Measurements from ENCODE around the gene P3H4. TPM values are rescaled to one million over a fixed set of nuclear protein-coding genes. Genes with fewer than 3 reads are reported as not detected.

P3H4 gene
- total and polyA plus RNA-seq, 2 donors, result 4.1 to 4.8 TPM

GRCh38 chr17:41823141-41823524, 11.4 kb upstream of the P3H4 start:
- H3K27me3 ChIP-seq (ENCODE audit: control insufficient read depth in 2 of 2, insufficient read depth in 1 of 2, low read length in 1 of 2), result no peaks in the 10 kb centered on the region
- 97% methylated on average over 1 of the region's 1 CpG for WGBS
- H3K4me3 ChIP-seq (ENCODE audit: low read length in 2 of 2), result no peak overlapping the region
- H3K4me1 ChIP-seq (ENCODE audit: control insufficient read depth in 2 of 2, insufficient read depth in 2 of 2, low read length in 2 of 2), result no peaks in the 10 kb centered on the region
- H3K36me3 ChIP-seq (ENCODE audit: control insufficient read depth in 2 of 2, insufficient read depth in 2 of 2, low read length in 1 of 2), result peaks cover 3% of the 10 kb centered on the region in 2 donors
- no peaks in the 10 kb centered on the region for H3K9me3 ChIP-seq (ENCODE audit: control insufficient read depth in 2 of 2, insufficient read depth in 1 of 2, low read length in 1 of 2)
- H3K27ac ChIP-seq (ENCODE audit: low read depth in 1 of 2, low read length in 1 of 2), result no peak overlapping the region
- no peak for DNase-seq (ENCODE audit: low read depth in 6 of 9, low spot score in 9 of 9)

GRCh38 chr17:41822216-41823140, 10.7 kb upstream of the P3H4 start:
- H3K4me3 ChIP-seq (ENCODE audit: low read length in 2 of 2), result no peak overlapping the region
- no peaks in the 10 kb centered on the region for H3K27me3 ChIP-seq (ENCODE audit: control insufficient read depth in 2 of 2, insufficient read depth in 1 of 2, low read length in 1 of 2)
- H3K27ac ChIP-seq (ENCODE audit: low read depth in 1 of 2, low read length in 1 of 2), result no peak overlapping the region
- no peaks in the 10 kb centered on the region for H3K9me3 ChIP-seq (ENCODE audit: control insufficient read depth in 2 of 2, insufficient read depth in 1 of 2, low read length in 1 of 2)
- WGBS, result 92% methylated on average over 12 of the region's 12 CpGs
- DNase-seq (ENCODE audit: low read depth in 6 of 9, low spot score in 9 of 9), result no peak
- H3K36me3 ChIP-seq (ENCODE audit: control insufficient read depth in 2 of 2, insufficient read depth in 2 of 2, low read length in 1 of 2), result peaks cover 3% of the 10 kb centered on the region in 2 donors
- H3K4me1 ChIP-seq (ENCODE audit: control insufficient read depth in 2 of 2, insufficient read depth in 2 of 2, low read length in 2 of 2), result no peaks in the 10 kb centered on the region

- DNase-seq (ENCODE audit: low read depth in 6 of 9, low spot score in 9 of 9), result no peak
- Histone ChIP-seq H3K9me3 (ENCODE audit: control insufficient read depth in 2 of 2, insufficient read depth in 1 of 2, low read length in 1 of 2) (no peaks in the 10 kb centered on the region), H3K4me3 (ENCODE audit: low read length in 2 of 2) (no peak overlapping the region), H3K36me3 (ENCODE audit: control insufficient read depth in 2 of 2, insufficient read depth in 2 of 2, low read length in 1 of 2) (peaks cover 3% of the 10 kb centered on the region in 2 donors), H3K27ac (ENCODE audit: low read depth in 1 of 2, low read length in 1 of 2) (no peak overlapping the region), H3K4me1 (ENCODE audit: control insufficient read depth in 2 of 2, insufficient read depth in 2 of 2, low read length in 2 of 2) (no peaks in the 10 kb centered on the region), H3K27me3 (ENCODE audit: control insufficient read depth in 2 of 2, insufficient read depth in 1 of 2, low read length in 1 of 2) (peaks cover 0 to under 1% of the 10 kb centered on the region in 2 donors)
- WGBS, result 96% methylated on average over 14 of the region's 14 CpGs
These were observed 10.0 kb upstream of the P3H4 start for GRCh38 chr17:41821776-41822175.

GRCh38 chr17:41818024-41818423, 6.3 kb upstream of the P3H4 start:
- Histone ChIP-seq H3K27me3 (ENCODE audit: control insufficient read depth in 2 of 2, insufficient read depth in 1 of 2, low read length in 1 of 2) (peaks cover 12 to 22% of the 10 kb centered on the region in 2 donors), H3K4me1 (ENCODE audit: control insufficient read depth in 2 of 2, insufficient read depth in 2 of 2, low read length in 2 of 2) (no peaks in the 10 kb centered on the region), H3K27ac (ENCODE audit: low read depth in 1 of 2, low read length in 1 of 2) (no peak overlapping the region), H3K4me3 (ENCODE audit: low read length in 2 of 2) (no peak overlapping the region), H3K36me3 (ENCODE audit: control insufficient read depth in 2 of 2, insufficient read depth in 2 of 2, low read length in 1 of 2) (no peaks in the 10 kb centered on the region), H3K9me3 (ENCODE audit: control insufficient read depth in 2 of 2, insufficient read depth in 1 of 2, low read length in 1 of 2) (peaks cover 0 to under 1% of the 10 kb centered on the region in 2 donors)
- 99% methylated on average over 20 of the region's 20 CpGs for WGBS
- DNase-seq (ENCODE audit: low read depth in 6 of 9, low spot score in 9 of 9), result no peak

GRCh38 chr17:41816637-41817320, 5.0 kb upstream of the P3H4 start:
- Histone ChIP-seq H3K9me3 (ENCODE audit: control insufficient read depth in 2 of 2, insufficient read depth in 1 of 2, low read length in 1 of 2) (peaks cover 0 to 2% of the 10 kb centered on the region in 2 donors), H3K27me3 (ENCODE audit: control insufficient read depth in 2 of 2, insufficient read depth in 1 of 2, low read length in 1 of 2) (peaks cover 25 to 34% of the 10 kb centered on the region in 2 donors), H3K36me3 (ENCODE audit: control insufficient read depth in 2 of 2, insufficient read depth in 2 of 2, low read length in 1 of 2) (no peaks in the 10 kb centered on the region), H3K27ac (ENCODE audit: low read depth in 1 of 2, low read length in 1 of 2) (no peak overlapping the region), H3K4me1 (ENCODE audit: control insufficient read depth in 2 of 2, insufficient read depth in 2 of 2, low read length in 2 of 2) (peaks cover 5 to 12% of the 10 kb centered on the region in 2 donors), H3K4me3 (ENCODE audit: low read length in 2 of 2) (no peak overlapping the region)
- 96% methylated on average over 23 of the region's 23 CpGs for WGBS
- DNase-seq (ENCODE audit: low read depth in 6 of 9, low spot score in 9 of 9), result no peak

GRCh38 chr17:41814195-41814594, 2.4 kb upstream of the P3H4 start:
- DNase-seq (ENCODE audit: low read depth in 6 of 9, low spot score in 9 of 9), result no peak
- 91% methylated on average over 1 of the region's 1 CpG for WGBS
- H3K4me3 ChIP-seq (ENCODE audit: low read length in 2 of 2), result no peak overlapping the region
- peaks cover 9 to 14% of the 10 kb centered on the region in 2 donors for H3K4me1 ChIP-seq (ENCODE audit: control insufficient read depth in 2 of 2, insufficient read depth in 2 of 2, low read length in 2 of 2)
- H3K27me3 ChIP-seq (ENCODE audit: control insufficient read depth in 2 of 2, insufficient read depth in 1 of 2, low read length in 1 of 2), result peaks cover 34 to 59% of the 10 kb centered on the region in 2 donors
- peaks cover 2 to 7% of the 10 kb centered on the region in 2 donors for H3K9me3 ChIP-seq (ENCODE audit: control insufficient read depth in 2 of 2, insufficient read depth in 1 of 2, low read length in 1 of 2)
- H3K27ac ChIP-seq (ENCODE audit: low read depth in 1 of 2, low read length in 1 of 2), result no peak overlapping the region
- no peaks in the 10 kb centered on the region for H3K36me3 ChIP-seq (ENCODE audit: control insufficient read depth in 2 of 2, insufficient read depth in 2 of 2, low read length in 1 of 2)

GRCh38 chr17:41813699-41814124, 2.0 kb upstream of the P3H4 start:
- Histone ChIP-seq H3K27me3 (ENCODE audit: control insufficient read depth in 2 of 2, insufficient read depth in 1 of 2, low read length in 1 of 2) (peaks cover 34 to 62% of the 10 kb centered on the region in 2 donors), H3K9me3 (ENCODE audit: control insufficient read depth in 2 of 2, insufficient read depth in 1 of 2, low read length in 1 of 2) (peaks cover 2 to 7% of the 10 kb centered on the region in 2 donors), H3K36me3 (ENCODE audit: control insufficient read depth in 2 of 2, insufficient read depth in 2 of 2, low read length in 1 of 2) (no peaks in the 10 kb centered on the region), H3K4me3 (ENCODE audit: low read length in 2 of 2) (no peak overlapping the region), H3K4me1 (ENCODE audit: control insufficient read depth in 2 of 2, insufficient read depth in 2 of 2, low read length in 2 of 2) (peaks cover 9 to 14% of the 10 kb centered on the region in 2 donors), H3K27ac (ENCODE audit: low read depth in 1 of 2, low read length in 1 of 2) (no peak overlapping the region)
- WGBS, result 94% methylated on average over 9 of the region's 9 CpGs
- DNase-seq (ENCODE audit: low read depth in 6 of 9, low spot score in 9 of 9), result no peak

GRCh38 chr17:41813152-41813680, 1.5 kb upstream of the P3H4 start:
- Histone ChIP-seq H3K27ac (ENCODE audit: low read depth in 1 of 2, low read length in 1 of 2) (no peak overlapping the region), H3K9me3 (ENCODE audit: control insufficient read depth in 2 of 2, insufficient read depth in 1 of 2, low read length in 1 of 2) (peaks cover 2 to 7% of the 10 kb centered on the region in 2 donors)
- DNase-seq (ENCODE audit: low read depth in 6 of 9, low spot score in 9 of 9), result no peak

More at GRCh38 chr17:41813152-41813680, 1.5 kb upstream of the P3H4 start:
- WGBS, result 68% methylated on average over 12 of the region's 12 CpGs
- H3K36me3 ChIP-seq (ENCODE audit: control insufficient read depth in 2 of 2, insufficient read depth in 2 of 2, low read length in 1 of 2), result no peaks in the 10 kb centered on the region
- peaks cover 34 to 62% of the 10 kb centered on the region in 2 donors for H3K27me3 ChIP-seq (ENCODE audit: control insufficient read depth in 2 of 2, insufficient read depth in 1 of 2, low read length in 1 of 2)
- H3K4me3 ChIP-seq (ENCODE audit: low read length in 2 of 2), result peak overlapping the region; percentile 0 to 14
- peaks cover 9 to 14% of the 10 kb centered on the region in 2 donors for H3K4me1 ChIP-seq (ENCODE audit: control insufficient read depth in 2 of 2, insufficient read depth in 2 of 2, low read length in 2 of 2)

All from thymus (tissue), 11 donors.